OCI-LY1 (cell line): Measurements from ENCODE around the gene MED15.

Source experiments
- H2AFZ ChIP-seq: fragments of 200-600 bp; sonication (generic), shearing (Covaris generic); 2 replicates; pipeline ENCODE4 v1.6.0; 2014; ENCODE audit warnings: antibody characterized with exemption, mild to moderate bottlenecking, low read length
- H3F3A ChIP-seq: fragments of 200-600 bp; sonication (generic), shearing (Covaris generic); 2 replicates; pipeline ENCODE4 v1.6.0; 2014; ENCODE audit warnings: mild to moderate bottlenecking, antibody characterized with exemption, low read length, moderate library complexity; ENCODE audit not compliant: insufficient read depth
- H3K27ac ChIP-seq: fragments of 200-600 bp; sonication (generic); 2 replicates; pipeline ENCODE4 v1.5.1; 2014; ENCODE audit warnings: low read length, mixed run types, mild to moderate bottlenecking, low read depth; ENCODE audit not compliant: poor library complexity, severe bottlenecking
- H3K27me3 ChIP-seq: fragments of 200-600 bp; sonication (generic); 2 replicates; pipeline ENCODE4 v1.6.0; 2014; ENCODE audit warnings: antibody characterized with exemption, mild to moderate bottlenecking, low read length, moderate library complexity; ENCODE audit not compliant: insufficient read depth
- H3K36me3 ChIP-seq: fragments of 200-600 bp; sonication (generic); 2 replicates; pipeline ENCODE4 v1.6.1; 2014; ENCODE audit warnings: mild to moderate bottlenecking, antibody characterized with exemption, low read length, moderate library complexity, mixed read lengths; ENCODE audit not compliant: insufficient read depth
- H3K4me1 ChIP-seq: fragments of 200-600 bp; sonication (generic); 2 replicates; pipeline ENCODE4 v1.5.1; 2014; ENCODE audit warnings: mild to moderate bottlenecking, low read length, moderate library complexity; ENCODE audit not compliant: insufficient read depth, severe bottlenecking
- H3K4me2 ChIP-seq: fragments of 200-600 bp; sonication (generic), shearing (Covaris generic); 2 replicates; pipeline ENCODE4 v1.6.1; 2014; ENCODE audit warnings: low read length
- H3K4me3 ChIP-seq: fragments of 200-600 bp; sonication (generic); 2 replicates; pipeline ENCODE4 v1.5.1; 2014; ENCODE audit warnings: low read length, low read depth, mild to moderate bottlenecking, mixed read lengths; ENCODE audit not compliant: poor library complexity, severe bottlenecking
- H3K79me2 ChIP-seq: fragments of 200-600 bp; shearing (Covaris generic); 2 replicates; pipeline ENCODE4 v1.6.1; 2016; ENCODE audit warnings: mixed run types, low read length, mixed read lengths; ENCODE audit not compliant: insufficient read depth
- H3K9ac ChIP-seq: fragments of 200-600 bp; sonication (generic), shearing (Covaris generic); 2 replicates; pipeline ENCODE4 v1.6.1; 2014; ENCODE audit warnings: mild to moderate bottlenecking, low read length, mixed read lengths
- H3K9me2 ChIP-seq: fragments of 200-600 bp; sonication (generic), shearing (Covaris generic); 2 replicates; pipeline ENCODE4 v1.6.1; 2014; ENCODE audit warnings: low read depth, mild to moderate bottlenecking, low read length, mixed read lengths
- H3K9me3 ChIP-seq: fragments of 200-600 bp; shearing (Covaris generic); 2 replicates; pipeline ENCODE4 v1.6.1; 2014; ENCODE audit warnings: low read length, mixed read lengths
- H4K20me1 ChIP-seq: fragments of 200-600 bp; sonication (generic), shearing (Covaris generic); 2 replicates; pipeline ENCODE4 v1.6.0; 2016; ENCODE audit warnings: mild to moderate bottlenecking, low read length; ENCODE audit not compliant: insufficient read depth
- CTCF ChIP-seq: fragments of 200-600 bp; sonication (generic), shearing (Covaris generic); IDR thresholded peaks from 2 replicates; pipeline ENCODE4 v1.5.1; 2017; ENCODE audit warnings: mild to moderate bottlenecking, antibody characterized with exemption, low read length, moderate library complexity, mixed read lengths
- EZH2 ChIP-seq: fragments of 200-600 bp; sonication (generic), shearing (Covaris generic); IDR thresholded peaks from 2 replicates; pipeline ENCODE4 v1.8.0; 2017; ENCODE audit warnings: borderline replicate concordance, mixed run types, mild to moderate bottlenecking, antibody characterized with exemption, low read length, moderate library complexity, mixed read lengths

The MED15 gene

GRCh38 chr22:20514658-20515406 is 7.4 kb downstream of the MED15 start:
- Histone ChIP-seq H3K4me3 (no peak overlapping the region), H3K27ac (no peak overlapping the region), H3F3A (no peaks in the 10 kb centered on the region), H3K9me2 (no peaks in the 10 kb centered on the region), H3K36me3 (peaks cover 38% of the 10 kb centered on the region), H3K4me1 (peaks cover 18% of the 10 kb centered on the region), H2AFZ (no peak overlapping the region), H3K9ac (no peak overlapping the region), H3K79me2 (peaks cover 50% of the 10 kb centered on the region), H3K4me2 (no peak overlapping the region), H3K27me3 (no peaks in the 10 kb centered on the region), H4K20me1 (no peaks in the 10 kb centered on the region), H3K9me3 (no peaks in the 10 kb centered on the region)
- TF ChIP-seq CTCF (no peak), EZH2 (no peak)

GRCh38 chr22:20516399-20516798 is 9.0 kb downstream of the MED15 start:
- no peaks in the 10 kb centered on the region for H4K20me1 ChIP-seq

GRCh38 chr22:20517422-20517821 is 10.0 kb downstream of the MED15 start:
- Histone ChIP-seq H3F3A (no peaks in the 10 kb centered on the region), H3K4me1 (peaks cover 5% of the 10 kb centered on the region), H3K27me3 (no peaks in the 10 kb centered on the region), H3K9ac (no peak overlapping the region), H3K9me3 (no peaks in the 10 kb centered on the region), H3K79me2 (peaks cover 31% of the 10 kb centered on the region), H3K27ac (no peak overlapping the region), H3K36me3 (peaks cover 56% of the 10 kb centered on the region), H4K20me1 (no peaks in the 10 kb centered on the region), H2AFZ (no peak overlapping the region), H3K4me2 (no peak overlapping the region), H3K9me2 (no peaks in the 10 kb centered on the region), H3K4me3 (no peak overlapping the region)
- TF ChIP-seq EZH2 (no peak), CTCF (no peak)

More at GRCh38 chr22:20516399-20516798, 9.0 kb downstream of the MED15 start:
- Histone ChIP-seq H3K36me3 (peaks cover 49% of the 10 kb centered on the region), H3K9ac (no peak overlapping the region), H3K4me1 (peaks cover 2% of the 10 kb centered on the region), H3K4me2 (no peak overlapping the region), H3K9me2 (no peaks in the 10 kb centered on the region), H3K27me3 (no peaks in the 10 kb centered on the region), H3K4me3 (no peak overlapping the region), H3F3A (no peaks in the 10 kb centered on the region), H3K27ac (no peak overlapping the region), H3K9me3 (no peaks in the 10 kb centered on the region), H2AFZ (no peak overlapping the region), H3K79me2 (peaks cover 34% of the 10 kb centered on the region)
- TF ChIP-seq CTCF (no peak), EZH2 (no peak)
